ENCODE data around the gene LOXL3.

The LOXL3 gene

GRCh38 chr2:74503506-74504475 lies 50.0 kb downstream of the LOXL3 start:
- no peak overlapping the region for H3K4me3 ChIP-seq (ENCODE audit: low read depth, low read length)
- no peak for TF ChIP-seq CTCF (IDR thresholded peaks at IDR 0.05; ENCODE audit: borderline replicate concordance, insufficient read depth, low read depth, low read length)

GRCh38 chr2:74502720-74503505 lies 50.8 kb downstream of the LOXL3 start:
- H3K4me3 ChIP-seq (ENCODE audit: low read depth, low read length): peak overlapping the region; percentile 50

GRCh38 chr2:74502147-74502719 lies 51.5 kb downstream of the LOXL3 start:
- H3K4me3 ChIP-seq (ENCODE audit: low read depth, low read length): peak overlapping the region; percentile 50
- no peak for TF ChIP-seq CTCF (IDR thresholded peaks at IDR 0.05; ENCODE audit: borderline replicate concordance, insufficient read depth, low read depth, low read length)

More at GRCh38 chr2:74502720-74503505, 50.8 kb downstream of the LOXL3 start:
- peak; percentile 72 for TF ChIP-seq CTCF (IDR thresholded peaks at IDR 0.05; ENCODE audit: borderline replicate concordance, insufficient read depth, low read depth, low read length)

- no peak overlapping the region for H3K4me3 ChIP-seq (ENCODE audit: low read depth, low read length)
- no peak for TF ChIP-seq CTCF (IDR thresholded peaks at IDR 0.05; ENCODE audit: borderline replicate concordance, insufficient read depth, low read depth, low read length)
These were observed 52.2 kb downstream of the LOXL3 start for GRCh38 chr2:74501335-74502071.

GRCh38 chr2:74500578-74500946 lies 53.2 kb downstream of the LOXL3 start:
- TF ChIP-seq CTCF (IDR thresholded peaks at IDR 0.05; ENCODE audit: borderline replicate concordance, insufficient read depth, low read depth, low read length): no peak
- no peak overlapping the region for H3K4me3 ChIP-seq (ENCODE audit: low read depth, low read length)

- no peak overlapping the region for H3K4me3 ChIP-seq (ENCODE audit: low read depth, low read length)
These were observed 53.7 kb downstream of the LOXL3 start for GRCh38 chr2:74499940-74500577.

More at GRCh38 chr2:74499940-74500577, 53.7 kb downstream of the LOXL3 start:
- TF ChIP-seq CTCF (IDR thresholded peaks at IDR 0.05; ENCODE audit: borderline replicate concordance, insufficient read depth, low read depth, low read length): no peak
